Liver (tissue), 9 donors: ENCODE data around the gene GRIN2A. TPM values are rescaled to one million over a fixed set of nuclear protein-coding genes. Genes with fewer than 3 reads are reported as not detected.

ENCODE experiments used
- DNase-seq: peaks from one replicate; pipeline ENCODE4 v3.0.0-alpha.2; 2017; ENCODE audit warnings: low spot score
- H3K27ac ChIP-seq, 2 donors: one replicate each; pipeline ENCODE4 v1.7.0; 2013; ENCODE audit warnings: inconsistent platforms in 2 of 2, low read length in 2 of 2, control low read depth in 1 of 2, low read depth in 1 of 2, mild to moderate bottlenecking in 1 of 2
- H3K27me3 ChIP-seq, 4 donors: one replicate each; pipeline versions ENCODE4 v1.6.1 to v1.7.0; 2013; ENCODE audit warnings: low read length in 3 of 4, inconsistent platforms in 1 of 4, mild to moderate bottlenecking in 1 of 4, moderate library complexity in 1 of 4; ENCODE audit not compliant: control insufficient read depth in 4 of 4, insufficient read depth in 4 of 4
- H3K36me3 ChIP-seq, 4 donors: one replicate each; pipeline versions ENCODE4 v1.6.1 to v1.7.0; 2013; ENCODE audit warnings: low read length in 3 of 4, mild to moderate bottlenecking in 3 of 4, low read depth in 1 of 4, moderate library complexity in 1 of 4; ENCODE audit not compliant: control insufficient read depth in 4 of 4, insufficient read depth in 3 of 4
- H3K4me1 ChIP-seq, 4 donors: one replicate each; pipeline versions ENCODE4 v1.6.1 to v1.7.0; 2013; ENCODE audit warnings: low read length in 3 of 4, mild to moderate bottlenecking in 3 of 4, moderate library complexity in 1 of 4; ENCODE audit not compliant: control insufficient read depth in 4 of 4, insufficient read depth in 4 of 4
- H3K4me3 ChIP-seq, 3 donors: one replicate each; pipeline versions ENCODE4 v1.6.1 to v1.7.0; 2013; ENCODE audit warnings: low read length in 3 of 3, control low read depth in 1 of 3, low read depth in 1 of 3, mild to moderate bottlenecking in 1 of 3
- H3K9ac ChIP-seq, 2 donors: one replicate each; pipeline ENCODE4 v1.7.0; 2013; ENCODE audit warnings: low read length in 2 of 2, mild to moderate bottlenecking in 2 of 2, moderate library complexity in 2 of 2, control low read depth in 1 of 2, low read depth in 1 of 2
- H3K9me3 ChIP-seq, 4 donors: one replicate each; pipeline versions ENCODE4 v1.6.1 to v1.7.0; 2013; ENCODE audit warnings: low read length in 3 of 4; ENCODE audit not compliant: control insufficient read depth in 4 of 4
- EGR1 ChIP-seq, 2 donors: IDR thresholded peaks; 2 replicates each; pipeline ENCODE4 v1.6.1; 2016 to 2018; ENCODE audit warnings: antibody characterized with exemption in 2 of 2, low read depth in 2 of 2
- FOXA1 ChIP-seq: IDR thresholded peaks from 2 replicates; pipeline ENCODE4 v1.6.1; 2016; ENCODE audit warnings: antibody characterized with exemption
- FOXA2 ChIP-seq: IDR thresholded peaks from 2 replicates; pipeline ENCODE4 v1.6.1; 2016; ENCODE audit warnings: antibody characterized with exemption
- GABPA ChIP-seq, 2 donors: IDR thresholded peaks in 1 of 2; conservative IDR thresholded peaks in 1 of 2; 2 replicates each; pipeline ENCODE4 v1.6.1; 2016; ENCODE audit warnings: antibody characterized with exemption in 2 of 2, mild to moderate bottlenecking in 1 of 2, moderate library complexity in 1 of 2
- HNF4A ChIP-seq, 2 donors: conservative IDR thresholded peaks; 2 replicates each; pipeline ENCODE4 v1.6.1; 2016; ENCODE audit warnings: antibody characterized with exemption in 2 of 2, mild to moderate bottlenecking in 2 of 2
- HNF4G ChIP-seq: IDR thresholded peaks from 2 replicates; pipeline ENCODE4 v1.6.1; 2016; ENCODE audit warnings: antibody characterized with exemption
- JUND ChIP-seq, 2 donors: IDR thresholded peaks; 2 replicates each; pipeline ENCODE4 v1.6.1; 2016; ENCODE audit warnings: antibody characterized with exemption in 2 of 2
- NR2F2 ChIP-seq: IDR thresholded peaks from 2 replicates; pipeline ENCODE4 v1.6.1; 2016; ENCODE audit warnings: antibody characterized with exemption
- RAD21 ChIP-seq, 2 donors: IDR thresholded peaks; 2 replicates each; pipeline ENCODE4 v1.6.1; 2016; ENCODE audit warnings: antibody characterized with exemption in 2 of 2, mild to moderate bottlenecking in 2 of 2
- TAF1 ChIP-seq: conservative IDR thresholded peaks from 2 replicates; pipeline ENCODE4 v1.6.1; 2016; ENCODE audit warnings: antibody characterized with exemption, mild to moderate bottlenecking
- YY1 ChIP-seq: IDR thresholded peaks from 2 replicates; pipeline ENCODE4 v1.6.1; 2016; ENCODE audit warnings: antibody characterized with exemption, mild to moderate bottlenecking
- WGBS: extraction: QIAGEN DNeasy Blood & Tissue Kit; methylation state at CpG from one replicate; pipeline ENCODE4 v1.1.7; 2013; 5-methylcytosine and 5-hydroxymethylcytosine counted together
- polyA plus RNA-seq, 2 donors: library from polyadenylated mRNA; stranded (reverse) in 1 of 2; unstranded in 1 of 2; fragments of 200-250 nt in 1 of 2; fragments of >200 nt in 1 of 2; fragmentation: Nextera tagmentation in 1 of 2; extraction: Ambion mirVana in 1 of 2; gene quantifications; one replicate each; pipeline versions ENCODE4 v1.2.1 to v1.2.3, GENCODE V29; 2013 to 2015
- total RNA-seq, 2 donors: library from RNA; depleted of rRNA; stranded (reverse); fragments of >200 nt; gene quantifications; one replicate each; pipeline ENCODE4 v1.2.3, GENCODE V29; 2014
- TF ChIP-seq, protein P1 (sequence below): fragments of 150-350 bp; IDR thresholded peaks from 2 replicates; pipeline ENCODE4 v1.5.1; 2017; ENCODE audit warnings: improper control_type of control experiment, low read depth, low read length; ENCODE audit not compliant: missing input control
- TF ChIP-seq, protein P2 (sequence below): IDR thresholded peaks from 2 replicates; pipeline ENCODE4 v1.6.1; 2016; ENCODE audit warnings: antibody characterized with exemption, mild to moderate bottlenecking
- TF ChIP-seq, protein P3 (sequence below): IDR thresholded peaks from 2 replicates; pipeline ENCODE4 v1.6.1; 2016; ENCODE audit warnings: antibody characterized with exemption
- TF ChIP-seq, protein P4 (sequence below): IDR thresholded peaks from 2 replicates; pipeline ENCODE4 v1.6.1; 2016; ENCODE audit warnings: antibody characterized with exemption
- TF ChIP-seq, protein P5 (sequence below): IDR thresholded peaks from 2 replicates; pipeline ENCODE4 v1.6.1; 2016; ENCODE audit warnings: antibody characterized with exemption
- donor health status: healthy.
- donor health status: healthy.
- donor health status: healthy.
- donor health status: healthy.
- donor health status: healthy.

GRIN2A gene
- total and polyA plus RNA-seq, 4 donors: under 0.01 to 0.08 (median 0.07) TPM; not detected in 1

DNA sequence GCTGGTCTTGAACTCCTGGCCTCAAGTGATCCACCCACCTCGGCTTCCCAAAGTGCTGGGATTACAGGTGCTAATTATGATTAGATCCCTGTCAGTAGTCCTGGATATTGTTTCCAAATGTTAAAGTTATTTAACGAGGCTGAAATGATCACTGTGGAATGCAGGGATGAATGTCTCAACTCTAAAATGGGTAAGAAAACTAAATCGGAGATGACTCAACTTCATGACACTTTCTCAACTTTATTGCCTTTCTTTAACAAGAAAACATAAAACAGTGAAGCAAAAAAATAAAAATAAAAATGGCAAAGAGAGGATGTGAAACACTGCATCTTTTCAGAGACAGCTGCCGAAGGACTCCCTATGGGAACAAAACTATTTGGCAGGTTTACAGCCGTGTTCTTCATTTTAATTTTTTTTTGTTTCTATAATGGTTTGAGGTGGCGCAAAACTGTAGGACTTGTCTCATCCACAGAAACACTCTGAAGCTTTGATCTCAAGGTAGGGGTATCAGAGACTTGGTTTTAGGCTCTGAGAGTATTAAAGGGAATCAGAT lies 382.0 kb downstream of the GRIN2A start:
- TF ChIP-seq EGR1 (IDR thresholded peaks at IDR 0.05; ENCODE audit: low read depth in 2 of 2) (no peak), NR2F2 (no peak), GABPA (IDR thresholded peaks at IDR 0.05 in 1 of 2, conservative IDR thresholded peaks at IDR 0.05 in 1 of 2) (no peak), RAD21 (IDR thresholded peaks at IDR 0.05) (no peak), TAF1 (no peak), JUND (IDR thresholded peaks at IDR 0.05) (no peak), HNF4G (no peak), FOXA1 (no peak), FOXA2 (no peak), HNF4A (conservative IDR thresholded peaks at IDR 0.05) (no peak), YY1 (no peak)
- TF ChIP-seq, protein P1, sequence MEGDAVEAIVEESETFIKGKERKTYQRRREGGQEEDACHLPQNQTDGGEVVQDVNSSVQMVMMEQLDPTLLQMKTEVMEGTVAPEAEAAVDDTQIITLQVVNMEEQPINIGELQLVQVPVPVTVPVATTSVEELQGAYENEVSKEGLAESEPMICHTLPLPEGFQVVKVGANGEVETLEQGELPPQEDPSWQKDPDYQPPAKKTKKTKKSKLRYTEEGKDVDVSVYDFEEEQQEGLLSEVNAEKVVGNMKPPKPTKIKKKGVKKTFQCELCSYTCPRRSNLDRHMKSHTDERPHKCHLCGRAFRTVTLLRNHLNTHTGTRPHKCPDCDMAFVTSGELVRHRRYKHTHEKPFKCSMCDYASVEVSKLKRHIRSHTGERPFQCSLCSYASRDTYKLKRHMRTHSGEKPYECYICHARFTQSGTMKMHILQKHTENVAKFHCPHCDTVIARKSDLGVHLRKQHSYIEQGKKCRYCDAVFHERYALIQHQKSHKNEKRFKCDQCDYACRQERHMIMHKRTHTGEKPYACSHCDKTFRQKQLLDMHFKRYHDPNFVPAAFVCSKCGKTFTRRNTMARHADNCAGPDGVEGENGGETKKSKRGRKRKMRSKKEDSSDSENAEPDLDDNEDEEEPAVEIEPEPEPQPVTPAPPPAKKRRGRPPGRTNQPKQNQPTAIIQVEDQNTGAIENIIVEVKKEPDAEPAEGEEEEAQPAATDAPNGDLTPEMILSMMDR: no peak
- TF ChIP-seq, protein P2, sequence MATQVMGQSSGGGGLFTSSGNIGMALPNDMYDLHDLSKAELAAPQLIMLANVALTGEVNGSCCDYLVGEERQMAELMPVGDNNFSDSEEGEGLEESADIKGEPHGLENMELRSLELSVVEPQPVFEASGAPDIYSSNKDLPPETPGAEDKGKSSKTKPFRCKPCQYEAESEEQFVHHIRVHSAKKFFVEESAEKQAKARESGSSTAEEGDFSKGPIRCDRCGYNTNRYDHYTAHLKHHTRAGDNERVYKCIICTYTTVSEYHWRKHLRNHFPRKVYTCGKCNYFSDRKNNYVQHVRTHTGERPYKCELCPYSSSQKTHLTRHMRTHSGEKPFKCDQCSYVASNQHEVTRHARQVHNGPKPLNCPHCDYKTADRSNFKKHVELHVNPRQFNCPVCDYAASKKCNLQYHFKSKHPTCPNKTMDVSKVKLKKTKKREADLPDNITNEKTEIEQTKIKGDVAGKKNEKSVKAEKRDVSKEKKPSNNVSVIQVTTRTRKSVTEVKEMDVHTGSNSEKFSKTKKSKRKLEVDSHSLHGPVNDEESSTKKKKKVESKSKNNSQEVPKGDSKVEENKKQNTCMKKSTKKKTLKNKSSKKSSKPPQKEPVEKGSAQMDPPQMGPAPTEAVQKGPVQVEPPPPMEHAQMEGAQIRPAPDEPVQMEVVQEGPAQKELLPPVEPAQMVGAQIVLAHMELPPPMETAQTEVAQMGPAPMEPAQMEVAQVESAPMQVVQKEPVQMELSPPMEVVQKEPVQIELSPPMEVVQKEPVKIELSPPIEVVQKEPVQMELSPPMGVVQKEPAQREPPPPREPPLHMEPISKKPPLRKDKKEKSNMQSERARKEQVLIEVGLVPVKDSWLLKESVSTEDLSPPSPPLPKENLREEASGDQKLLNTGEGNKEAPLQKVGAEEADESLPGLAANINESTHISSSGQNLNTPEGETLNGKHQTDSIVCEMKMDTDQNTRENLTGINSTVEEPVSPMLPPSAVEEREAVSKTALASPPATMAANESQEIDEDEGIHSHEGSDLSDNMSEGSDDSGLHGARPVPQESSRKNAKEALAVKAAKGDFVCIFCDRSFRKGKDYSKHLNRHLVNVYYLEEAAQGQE: no peak
- TF ChIP-seq, protein P3, sequence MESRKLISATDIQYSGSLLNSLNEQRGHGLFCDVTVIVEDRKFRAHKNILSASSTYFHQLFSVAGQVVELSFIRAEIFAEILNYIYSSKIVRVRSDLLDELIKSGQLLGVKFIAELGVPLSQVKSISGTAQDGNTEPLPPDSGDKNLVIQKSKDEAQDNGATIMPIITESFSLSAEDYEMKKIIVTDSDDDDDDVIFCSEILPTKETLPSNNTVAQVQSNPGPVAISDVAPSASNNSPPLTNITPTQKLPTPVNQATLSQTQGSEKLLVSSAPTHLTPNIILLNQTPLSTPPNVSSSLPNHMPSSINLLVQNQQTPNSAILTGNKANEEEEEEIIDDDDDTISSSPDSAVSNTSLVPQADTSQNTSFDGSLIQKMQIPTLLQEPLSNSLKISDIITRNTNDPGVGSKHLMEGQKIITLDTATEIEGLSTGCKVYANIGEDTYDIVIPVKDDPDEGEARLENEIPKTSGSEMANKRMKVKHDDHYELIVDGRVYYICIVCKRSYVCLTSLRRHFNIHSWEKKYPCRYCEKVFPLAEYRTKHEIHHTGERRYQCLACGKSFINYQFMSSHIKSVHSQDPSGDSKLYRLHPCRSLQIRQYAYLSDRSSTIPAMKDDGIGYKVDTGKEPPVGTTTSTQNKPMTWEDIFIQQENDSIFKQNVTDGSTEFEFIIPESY: no peak
- TF ChIP-seq, protein P4, sequence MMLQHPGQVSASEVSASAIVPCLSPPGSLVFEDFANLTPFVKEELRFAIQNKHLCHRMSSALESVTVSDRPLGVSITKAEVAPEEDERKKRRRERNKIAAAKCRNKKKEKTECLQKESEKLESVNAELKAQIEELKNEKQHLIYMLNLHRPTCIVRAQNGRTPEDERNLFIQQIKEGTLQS: no peak
- TF ChIP-seq, protein P5, sequence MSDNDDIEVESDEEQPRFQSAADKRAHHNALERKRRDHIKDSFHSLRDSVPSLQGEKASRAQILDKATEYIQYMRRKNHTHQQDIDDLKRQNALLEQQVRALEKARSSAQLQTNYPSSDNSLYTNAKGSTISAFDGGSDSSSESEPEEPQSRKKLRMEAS: no peak
- H3K9ac ChIP-seq: no peak overlapping the region
- peaks cover 0 to 3% (median under 1%) of the 10 kb centered on the region in 4 donors for H3K36me3 ChIP-seq
- no peak for DNase-seq
- H3K27me3 ChIP-seq: no peaks in the 10 kb centered on the region
- H3K27ac ChIP-seq: no peak overlapping the region
- 79% methylated on average over 6 of the region's 6 CpGs for WGBS
- H3K9me3 ChIP-seq: no peaks in the 10 kb centered on the region
- H3K4me1 ChIP-seq: no peaks in the 10 kb centered on the region
- H3K4me3 ChIP-seq: no peak overlapping the region
